Measurements from ENCODE around the gene SCARB1.

DNA sequence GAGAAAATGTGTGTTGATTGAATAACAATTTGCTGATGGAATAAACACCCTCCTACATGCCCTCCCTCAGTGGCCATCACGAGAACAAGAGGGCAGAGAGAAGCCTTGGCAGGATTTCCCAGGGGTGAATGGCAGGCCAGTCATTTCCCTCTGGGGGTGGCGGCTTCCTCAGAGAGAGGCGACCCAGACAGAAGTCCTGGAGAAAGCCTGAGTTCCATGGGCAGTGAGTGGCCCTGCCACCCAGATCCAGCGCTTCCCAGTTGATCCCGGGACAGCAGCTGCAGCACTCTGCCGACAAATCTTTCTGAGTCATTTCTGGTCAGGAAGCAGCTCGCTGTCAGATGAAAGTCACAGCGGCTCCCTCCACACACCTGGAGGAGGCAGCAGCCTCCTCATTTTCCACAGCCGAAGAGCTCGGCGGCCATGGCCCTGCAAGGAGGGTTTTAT, 123.0 kb downstream of the SCARB1 start:
- TF ChIP-seq, protein P1, sequence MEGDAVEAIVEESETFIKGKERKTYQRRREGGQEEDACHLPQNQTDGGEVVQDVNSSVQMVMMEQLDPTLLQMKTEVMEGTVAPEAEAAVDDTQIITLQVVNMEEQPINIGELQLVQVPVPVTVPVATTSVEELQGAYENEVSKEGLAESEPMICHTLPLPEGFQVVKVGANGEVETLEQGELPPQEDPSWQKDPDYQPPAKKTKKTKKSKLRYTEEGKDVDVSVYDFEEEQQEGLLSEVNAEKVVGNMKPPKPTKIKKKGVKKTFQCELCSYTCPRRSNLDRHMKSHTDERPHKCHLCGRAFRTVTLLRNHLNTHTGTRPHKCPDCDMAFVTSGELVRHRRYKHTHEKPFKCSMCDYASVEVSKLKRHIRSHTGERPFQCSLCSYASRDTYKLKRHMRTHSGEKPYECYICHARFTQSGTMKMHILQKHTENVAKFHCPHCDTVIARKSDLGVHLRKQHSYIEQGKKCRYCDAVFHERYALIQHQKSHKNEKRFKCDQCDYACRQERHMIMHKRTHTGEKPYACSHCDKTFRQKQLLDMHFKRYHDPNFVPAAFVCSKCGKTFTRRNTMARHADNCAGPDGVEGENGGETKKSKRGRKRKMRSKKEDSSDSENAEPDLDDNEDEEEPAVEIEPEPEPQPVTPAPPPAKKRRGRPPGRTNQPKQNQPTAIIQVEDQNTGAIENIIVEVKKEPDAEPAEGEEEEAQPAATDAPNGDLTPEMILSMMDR (IDR thresholded peaks at IDR 0.05), result no peak
- TF ChIP-seq POLR2A (IDR thresholded peaks at IDR 0.05), result no peak

Measured in body of pancreas (tissue), 4 donors.